ENCODE measurements around the gene COL27A1.

The COL27A1 gene

DNA sequence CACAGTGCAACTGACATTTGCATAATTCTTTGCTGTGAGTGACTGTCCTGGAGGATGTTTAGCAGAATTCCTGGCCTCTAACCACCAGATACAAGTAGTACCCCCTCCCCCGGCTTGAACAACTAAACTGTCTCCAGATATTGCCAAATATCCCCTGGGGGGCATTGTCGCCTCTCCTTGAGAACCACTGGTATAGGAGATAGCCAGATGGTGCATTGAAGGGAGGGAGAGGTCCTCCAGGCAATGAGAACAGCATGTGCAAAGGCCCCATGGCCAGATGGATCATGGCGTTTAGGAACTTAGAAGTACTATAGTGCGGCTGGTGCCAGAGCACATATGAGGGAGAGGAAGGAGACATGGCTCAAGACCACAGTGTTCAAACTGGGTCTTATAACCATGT is 148.6 kb downstream of the COL27A1 start:
- TF ChIP-seq ARNTL (CRISPR knock-in tag; IDR thresholded peaks at IDR 0.05; ENCODE audit: borderline replicate concordance, low read depth) (no peak), OSR1 (CRISPR knock-in tag; IDR thresholded peaks at IDR 0.05) (no peak), CSDC2 (CRISPR knock-in tag; IDR thresholded peaks at IDR 0.05) (no peak)
- ATAC-seq, result no peak

DNA sequence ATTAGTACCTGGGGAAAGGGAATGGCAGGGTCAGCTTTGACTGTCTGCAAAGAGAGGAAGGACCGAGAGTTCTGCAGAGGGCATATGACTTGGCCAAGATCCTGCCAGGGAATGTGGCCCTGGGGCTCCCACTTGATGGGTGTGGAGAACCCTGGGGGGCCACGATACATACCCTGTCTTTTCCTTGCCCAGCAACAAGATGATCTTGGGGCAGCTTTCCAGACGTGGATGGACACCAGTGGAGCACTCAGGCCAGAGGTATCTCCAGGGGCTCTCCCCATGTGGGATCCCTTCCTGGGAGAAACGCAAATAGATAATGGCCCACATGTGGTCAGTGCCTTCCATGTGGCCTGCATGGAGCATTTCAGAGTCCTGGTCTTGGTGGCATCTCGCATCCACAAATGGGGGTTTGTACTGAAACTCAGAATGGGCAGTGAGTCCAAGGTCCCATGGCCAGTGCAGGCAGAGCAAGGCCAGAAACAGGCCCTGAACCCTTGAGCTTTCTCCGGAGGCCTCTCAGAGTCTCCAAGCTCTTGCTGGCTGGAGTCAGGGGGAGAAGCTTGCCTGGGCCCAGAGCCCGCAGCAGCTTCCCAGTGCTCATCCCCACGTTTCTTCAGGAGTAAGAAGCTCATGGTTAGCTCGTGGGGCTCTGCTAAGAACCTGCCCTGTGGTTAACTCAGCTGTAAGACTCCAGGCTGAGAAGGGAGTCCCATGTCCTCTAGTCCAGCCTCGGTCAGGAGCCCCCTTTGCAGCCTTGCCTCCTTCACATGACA is 149.3 kb downstream of the COL27A1 start:
- no peak for ATAC-seq
- TF ChIP-seq CSDC2 (CRISPR knock-in tag; IDR thresholded peaks at IDR 0.05), result no peak
- TF ChIP-seq, protein P1, sequence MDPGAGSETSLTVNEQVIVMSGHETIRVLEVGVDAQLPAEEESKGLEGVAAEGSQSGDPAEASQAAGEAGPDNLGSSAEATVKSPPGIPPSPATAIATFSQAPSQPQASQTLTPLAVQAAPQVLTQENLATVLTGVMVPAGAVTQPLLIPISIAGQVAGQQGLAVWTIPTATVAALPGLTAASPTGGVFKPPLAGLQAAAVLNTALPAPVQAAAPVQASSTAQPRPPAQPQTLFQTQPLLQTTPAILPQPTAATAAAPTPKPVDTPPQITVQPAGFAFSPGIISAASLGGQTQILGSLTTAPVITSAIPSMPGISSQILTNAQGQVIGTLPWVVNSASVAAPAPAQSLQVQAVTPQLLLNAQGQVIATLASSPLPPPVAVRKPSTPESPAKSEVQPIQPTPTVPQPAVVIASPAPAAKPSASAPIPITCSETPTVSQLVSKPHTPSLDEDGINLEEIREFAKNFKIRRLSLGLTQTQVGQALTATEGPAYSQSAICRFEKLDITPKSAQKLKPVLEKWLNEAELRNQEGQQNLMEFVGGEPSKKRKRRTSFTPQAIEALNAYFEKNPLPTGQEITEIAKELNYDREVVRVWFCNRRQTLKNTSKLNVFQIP (CRISPR knock-in tag; IDR thresholded peaks at IDR 0.05; ENCODE audit: borderline replicate concordance, low read depth), result no peak
- TF ChIP-seq SNAI2 (CRISPR knock-in tag; IDR thresholded peaks at IDR 0.05), result no peak
- TF ChIP-seq, protein P2, sequence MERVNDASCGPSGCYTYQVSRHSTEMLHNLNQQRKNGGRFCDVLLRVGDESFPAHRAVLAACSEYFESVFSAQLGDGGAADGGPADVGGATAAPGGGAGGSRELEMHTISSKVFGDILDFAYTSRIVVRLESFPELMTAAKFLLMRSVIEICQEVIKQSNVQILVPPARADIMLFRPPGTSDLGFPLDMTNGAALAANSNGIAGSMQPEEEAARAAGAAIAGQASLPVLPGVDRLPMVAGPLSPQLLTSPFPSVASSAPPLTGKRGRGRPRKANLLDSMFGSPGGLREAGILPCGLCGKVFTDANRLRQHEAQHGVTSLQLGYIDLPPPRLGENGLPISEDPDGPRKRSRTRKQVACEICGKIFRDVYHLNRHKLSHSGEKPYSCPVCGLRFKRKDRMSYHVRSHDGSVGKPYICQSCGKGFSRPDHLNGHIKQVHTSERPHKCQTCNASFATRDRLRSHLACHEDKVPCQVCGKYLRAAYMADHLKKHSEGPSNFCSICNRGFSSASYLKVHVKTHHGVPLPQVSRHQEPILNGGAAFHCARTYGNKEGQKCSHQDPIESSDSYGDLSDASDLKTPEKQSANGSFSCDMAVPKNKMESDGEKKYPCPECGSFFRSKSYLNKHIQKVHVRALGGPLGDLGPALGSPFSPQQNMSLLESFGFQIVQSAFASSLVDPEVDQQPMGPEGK (CRISPR knock-in tag; IDR thresholded peaks at IDR 0.05; ENCODE audit: borderline replicate concordance), result no peak
- no peak for TF ChIP-seq RARB (CRISPR knock-in tag; IDR thresholded peaks at IDR 0.05)
- no peak for TF ChIP-seq BACH2 (CRISPR knock-in tag; IDR thresholded peaks at IDR 0.05; ENCODE audit: borderline replicate concordance)
- TF ChIP-seq TCF4 (CRISPR knock-in tag; IDR thresholded peaks at IDR 0.05; ENCODE audit: borderline replicate concordance), result no peak
- no peak for TF ChIP-seq ARNTL (CRISPR knock-in tag; IDR thresholded peaks at IDR 0.05; ENCODE audit: borderline replicate concordance, low read depth)
- TF ChIP-seq TOX (CRISPR knock-in tag; IDR thresholded peaks at IDR 0.05; ENCODE audit: borderline replicate concordance), result no peak
- TF ChIP-seq ESRRG (CRISPR knock-in tag; IDR thresholded peaks at IDR 0.05), result no peak
- no peak for TF ChIP-seq ZFP30 (CRISPR knock-in tag; IDR thresholded peaks at IDR 0.05)
- TF ChIP-seq ZNF565 (CRISPR knock-in tag; conservative IDR thresholded peaks at IDR 0.05; ENCODE audit: low read depth), result no peak
- TF ChIP-seq, protein P3, sequence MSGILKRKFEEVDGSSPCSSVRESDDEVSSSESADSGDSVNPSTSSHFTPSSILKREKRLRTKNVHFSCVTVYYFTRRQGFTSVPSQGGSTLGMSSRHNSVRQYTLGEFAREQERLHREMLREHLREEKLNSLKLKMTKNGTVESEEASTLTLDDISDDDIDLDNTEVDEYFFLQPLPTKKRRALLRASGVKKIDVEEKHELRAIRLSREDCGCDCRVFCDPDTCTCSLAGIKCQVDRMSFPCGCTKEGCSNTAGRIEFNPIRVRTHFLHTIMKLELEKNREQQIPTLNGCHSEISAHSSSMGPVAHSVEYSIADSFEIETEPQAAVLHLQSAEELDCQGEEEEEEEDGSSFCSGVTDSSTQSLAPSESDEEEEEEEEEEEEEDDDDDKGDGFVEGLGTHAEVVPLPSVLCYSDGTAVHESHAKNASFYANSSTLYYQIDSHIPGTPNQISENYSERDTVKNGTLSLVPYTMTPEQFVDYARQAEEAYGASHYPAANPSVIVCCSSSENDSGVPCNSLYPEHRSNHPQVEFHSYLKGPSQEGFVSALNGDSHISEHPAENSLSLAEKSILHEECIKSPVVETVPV (CRISPR knock-in tag; IDR thresholded peaks at IDR 0.05), result no peak
- TF ChIP-seq, protein P4, sequence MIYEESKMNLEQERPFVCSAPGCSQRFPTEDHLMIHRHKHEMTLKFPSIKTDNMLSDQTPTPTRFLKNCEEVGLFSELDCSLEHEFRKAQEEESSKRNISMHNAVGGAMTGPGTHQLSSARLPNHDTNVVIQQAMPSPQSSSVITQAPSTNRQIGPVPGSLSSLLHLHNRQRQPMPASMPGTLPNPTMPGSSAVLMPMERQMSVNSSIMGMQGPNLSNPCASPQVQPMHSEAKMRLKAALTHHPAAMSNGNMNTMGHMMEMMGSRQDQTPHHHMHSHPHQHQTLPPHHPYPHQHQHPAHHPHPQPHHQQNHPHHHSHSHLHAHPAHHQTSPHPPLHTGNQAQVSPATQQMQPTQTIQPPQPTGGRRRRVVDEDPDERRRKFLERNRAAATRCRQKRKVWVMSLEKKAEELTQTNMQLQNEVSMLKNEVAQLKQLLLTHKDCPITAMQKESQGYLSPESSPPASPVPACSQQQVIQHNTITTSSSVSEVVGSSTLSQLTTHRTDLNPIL (CRISPR knock-in tag; IDR thresholded peaks at IDR 0.05; ENCODE audit: low read depth), result no peak
- TF ChIP-seq, protein P5, sequence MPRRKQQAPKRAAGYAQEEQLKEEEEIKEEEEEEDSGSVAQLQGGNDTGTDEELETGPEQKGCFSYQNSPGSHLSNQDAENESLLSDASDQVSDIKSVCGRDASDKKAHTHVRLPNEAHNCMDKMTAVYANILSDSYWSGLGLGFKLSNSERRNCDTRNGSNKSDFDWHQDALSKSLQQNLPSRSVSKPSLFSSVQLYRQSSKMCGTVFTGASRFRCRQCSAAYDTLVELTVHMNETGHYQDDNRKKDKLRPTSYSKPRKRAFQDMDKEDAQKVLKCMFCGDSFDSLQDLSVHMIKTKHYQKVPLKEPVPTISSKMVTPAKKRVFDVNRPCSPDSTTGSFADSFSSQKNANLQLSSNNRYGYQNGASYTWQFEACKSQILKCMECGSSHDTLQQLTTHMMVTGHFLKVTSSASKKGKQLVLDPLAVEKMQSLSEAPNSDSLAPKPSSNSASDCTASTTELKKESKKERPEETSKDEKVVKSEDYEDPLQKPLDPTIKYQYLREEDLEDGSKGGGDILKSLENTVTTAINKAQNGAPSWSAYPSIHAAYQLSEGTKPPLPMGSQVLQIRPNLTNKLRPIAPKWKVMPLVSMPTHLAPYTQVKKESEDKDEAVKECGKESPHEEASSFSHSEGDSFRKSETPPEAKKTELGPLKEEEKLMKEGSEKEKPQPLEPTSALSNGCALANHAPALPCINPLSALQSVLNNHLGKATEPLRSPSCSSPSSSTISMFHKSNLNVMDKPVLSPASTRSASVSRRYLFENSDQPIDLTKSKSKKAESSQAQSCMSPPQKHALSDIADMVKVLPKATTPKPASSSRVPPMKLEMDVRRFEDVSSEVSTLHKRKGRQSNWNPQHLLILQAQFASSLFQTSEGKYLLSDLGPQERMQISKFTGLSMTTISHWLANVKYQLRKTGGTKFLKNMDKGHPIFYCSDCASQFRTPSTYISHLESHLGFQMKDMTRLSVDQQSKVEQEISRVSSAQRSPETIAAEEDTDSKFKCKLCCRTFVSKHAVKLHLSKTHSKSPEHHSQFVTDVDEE (CRISPR knock-in tag; IDR thresholded peaks at IDR 0.05), result no peak
- no peak for TF ChIP-seq PPARA (CRISPR knock-in tag; IDR thresholded peaks at IDR 0.05; ENCODE audit: borderline replicate concordance)
- no peak for TF ChIP-seq ISL1 (CRISPR knock-in tag; IDR thresholded peaks at IDR 0.05)
- no peak for TF ChIP-seq ZFP3 (CRISPR knock-in tag; IDR thresholded peaks at IDR 0.05)

DNA sequence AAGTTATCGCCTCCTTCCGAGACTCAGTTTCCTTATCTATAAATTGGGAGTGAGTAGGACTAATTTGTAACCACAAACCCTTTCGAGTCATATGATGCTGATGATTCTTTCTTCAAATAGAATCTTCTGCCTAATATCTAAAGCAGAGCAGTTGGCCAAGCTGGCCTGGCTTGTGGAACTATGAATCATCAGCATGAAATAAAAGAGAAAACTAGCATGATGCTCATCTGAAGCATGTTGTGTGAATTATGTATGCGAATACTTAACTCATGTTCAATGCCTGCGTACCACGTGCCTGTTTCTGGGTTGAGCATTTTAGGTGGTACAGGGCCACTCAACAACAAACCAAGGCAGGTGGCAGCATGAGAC is 152.5 kb downstream of the COL27A1 start:
- no peak for ATAC-seq
- TF ChIP-seq, protein P4 (CRISPR knock-in tag; IDR thresholded peaks at IDR 0.05; ENCODE audit: low read depth), result no peak
- TF ChIP-seq, protein P2 (CRISPR knock-in tag; IDR thresholded peaks at IDR 0.05; ENCODE audit: borderline replicate concordance), result no peak
- TF ChIP-seq, protein P1 (CRISPR knock-in tag; IDR thresholded peaks at IDR 0.05; ENCODE audit: borderline replicate concordance, low read depth), result no peak
- TF ChIP-seq SNAI2 (CRISPR knock-in tag; IDR thresholded peaks at IDR 0.05) (no peak), RARB (CRISPR knock-in tag; IDR thresholded peaks at IDR 0.05) (no peak), ESRRG (CRISPR knock-in tag; IDR thresholded peaks at IDR 0.05) (no peak)
